Neural crest cell (in vitro differentiated cells): Measurements from ENCODE around the gene SCN3B. TPM values are rescaled to one million over a fixed set of nuclear protein-coding genes. Genes with fewer than 3 reads are reported as not detected.

Source experiments
- DNase-seq: peaks from one replicate; pipeline ENCODE4 v3.0.0; 2021; ENCODE audit warnings: low read depth, mixed read lengths, low spot score
- H3K27ac Mint-ChIP-seq: one replicate; pipeline ENCODE4 v1.8.0; 2021; ENCODE audit warnings: mild to moderate bottlenecking, mixed read lengths; ENCODE audit not compliant: unreplicated experiment
- H3K27me3 Mint-ChIP-seq: 2 replicates; pipeline ENCODE4 v1.8.0; 2021; ENCODE audit warnings: low read depth, mild to moderate bottlenecking, mixed read lengths
- H3K36me3 Mint-ChIP-seq: 2 replicates; pipeline ENCODE4 v1.8.0; 2021; ENCODE audit warnings: low read depth, mild to moderate bottlenecking, mixed read lengths
- H3K4me1 Mint-ChIP-seq: 2 replicates; pipeline ENCODE4 v1.8.0; 2021; ENCODE audit warnings: mixed read lengths
- H3K4me3 Mint-ChIP-seq: one replicate; pipeline ENCODE4 v1.8.0; 2021; ENCODE audit warnings: mild to moderate bottlenecking, mixed read lengths
- H3K9me3 Mint-ChIP-seq: 2 replicates; pipeline ENCODE4 v1.8.0; 2021; ENCODE audit warnings: mixed read lengths
- total RNA-seq: library from RNA; stranded (reverse); gene quantifications from 2 replicates; pipeline ENCODE4 v1.2.1, GENCODE V29; 2021
- TF ChIP-seq, protein P1 (sequence below): fragments of 200-600 bp; sonication (generic); conservative IDR thresholded peaks from 2 replicates; pipeline ENCODE4 v1.5.0; 2021; ENCODE audit warnings: antibody characterized with exemption, mild to moderate bottlenecking

The SCN3B gene
- total RNA-seq, 1 donor from 2014 or later = 3.6 TPM

DNA sequence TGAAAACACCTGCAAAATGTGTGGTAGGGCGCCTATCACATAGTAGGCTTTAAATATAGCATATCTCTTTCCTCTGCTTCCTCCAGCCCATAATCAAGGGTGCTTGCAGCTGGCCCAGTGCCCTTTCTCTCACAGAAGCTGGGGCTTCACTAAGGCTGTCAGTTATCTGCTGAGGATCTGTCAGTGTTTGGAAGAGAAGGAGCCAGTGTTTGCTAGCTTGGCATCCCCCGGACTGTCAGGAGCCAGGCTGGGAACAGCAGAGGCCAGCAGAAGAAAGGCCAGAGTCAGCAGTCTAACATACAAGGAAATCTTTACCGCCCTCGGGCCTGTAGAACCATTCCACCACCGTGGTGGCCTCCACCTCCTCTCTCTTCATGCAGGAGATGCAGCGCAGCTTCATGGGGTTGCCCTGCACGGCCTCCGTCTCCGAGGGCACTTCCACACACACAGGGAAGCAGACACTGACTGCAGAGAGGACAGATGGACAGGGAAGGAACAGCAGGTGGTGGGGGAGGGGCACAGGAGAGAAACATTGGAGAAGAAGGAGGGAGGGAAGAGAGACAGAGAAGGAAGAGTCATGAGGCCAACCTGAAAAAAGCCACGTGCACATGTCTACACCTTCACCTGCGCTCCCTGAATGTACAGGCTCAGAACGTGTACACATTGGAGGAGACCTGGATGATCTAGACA is 9.0 kb downstream of the SCN3B start:
- TF ChIP-seq, protein P1, sequence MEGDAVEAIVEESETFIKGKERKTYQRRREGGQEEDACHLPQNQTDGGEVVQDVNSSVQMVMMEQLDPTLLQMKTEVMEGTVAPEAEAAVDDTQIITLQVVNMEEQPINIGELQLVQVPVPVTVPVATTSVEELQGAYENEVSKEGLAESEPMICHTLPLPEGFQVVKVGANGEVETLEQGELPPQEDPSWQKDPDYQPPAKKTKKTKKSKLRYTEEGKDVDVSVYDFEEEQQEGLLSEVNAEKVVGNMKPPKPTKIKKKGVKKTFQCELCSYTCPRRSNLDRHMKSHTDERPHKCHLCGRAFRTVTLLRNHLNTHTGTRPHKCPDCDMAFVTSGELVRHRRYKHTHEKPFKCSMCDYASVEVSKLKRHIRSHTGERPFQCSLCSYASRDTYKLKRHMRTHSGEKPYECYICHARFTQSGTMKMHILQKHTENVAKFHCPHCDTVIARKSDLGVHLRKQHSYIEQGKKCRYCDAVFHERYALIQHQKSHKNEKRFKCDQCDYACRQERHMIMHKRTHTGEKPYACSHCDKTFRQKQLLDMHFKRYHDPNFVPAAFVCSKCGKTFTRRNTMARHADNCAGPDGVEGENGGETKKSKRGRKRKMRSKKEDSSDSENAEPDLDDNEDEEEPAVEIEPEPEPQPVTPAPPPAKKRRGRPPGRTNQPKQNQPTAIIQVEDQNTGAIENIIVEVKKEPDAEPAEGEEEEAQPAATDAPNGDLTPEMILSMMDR = no peak
- Mint-ChIP-seq H3K27me3 (peaks cover 22% of the 10 kb centered on the region), H3K4me1 (no peaks in the 10 kb centered on the region), H3K4me3 (no peak overlapping the region), H3K9me3 (no peaks in the 10 kb centered on the region), H3K27ac (no peak overlapping the region), H3K36me3 (no peaks in the 10 kb centered on the region)
- no peak for DNase-seq

DNA sequence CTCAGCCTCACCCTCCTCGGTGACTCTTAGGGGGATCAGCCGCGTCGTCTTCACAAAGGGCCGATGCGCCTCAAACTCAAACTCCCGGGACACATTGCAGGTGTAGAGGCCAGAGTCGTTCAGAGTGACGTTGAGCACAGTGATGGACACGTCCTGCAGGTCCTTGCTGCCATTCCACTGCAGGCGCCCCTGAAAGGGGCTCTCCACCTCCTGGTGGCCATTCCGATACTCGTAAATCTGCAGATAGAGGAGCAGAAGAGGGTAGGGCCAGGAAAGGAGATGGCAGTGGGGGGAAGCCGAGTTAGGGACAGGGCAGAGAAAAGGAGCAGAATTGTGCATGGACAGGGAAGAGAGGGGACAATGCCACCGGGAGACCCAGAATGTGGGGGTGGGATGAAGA is 12.0 kb downstream of the SCN3B start:
- TF ChIP-seq, protein P1 = no peak
- Mint-ChIP-seq H3K36me3 (no peaks in the 10 kb centered on the region), H3K4me3 (no peak overlapping the region), H3K27me3 (peaks cover 19% of the 10 kb centered on the region), H3K4me1 (no peaks in the 10 kb centered on the region), H3K27ac (peak overlapping the region; percentile 59), H3K9me3 (no peaks in the 10 kb centered on the region)
- DNase-seq = no peak

DNA sequence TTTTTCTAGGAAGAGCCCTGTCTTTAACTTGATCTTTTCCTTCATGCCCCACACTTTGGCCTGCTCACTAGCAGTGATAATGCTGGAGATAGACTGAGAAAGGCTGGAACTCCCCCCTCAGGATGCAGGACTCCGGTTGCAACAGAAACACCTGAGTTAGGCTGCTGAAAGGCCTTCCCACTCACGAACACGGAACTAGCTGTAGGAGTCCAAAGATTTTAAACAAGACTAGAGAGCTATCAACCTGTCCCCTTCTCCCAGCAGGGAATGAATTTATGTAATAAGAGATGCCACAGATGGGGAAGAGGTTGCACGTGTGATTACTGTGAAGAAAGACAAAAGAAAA is 13.0 kb downstream of the SCN3B start:
- H3K4me1 Mint-ChIP-seq = no peaks in the 10 kb centered on the region
- no peak overlapping the region for H3K27ac Mint-ChIP-seq
- peaks cover 15% of the 10 kb centered on the region for H3K27me3 Mint-ChIP-seq
- no peak overlapping the region for H3K4me3 Mint-ChIP-seq
- no peak for DNase-seq
- TF ChIP-seq, protein P1 = no peak
- no peaks in the 10 kb centered on the region for H3K9me3 Mint-ChIP-seq
- no peaks in the 10 kb centered on the region for H3K36me3 Mint-ChIP-seq

DNA sequence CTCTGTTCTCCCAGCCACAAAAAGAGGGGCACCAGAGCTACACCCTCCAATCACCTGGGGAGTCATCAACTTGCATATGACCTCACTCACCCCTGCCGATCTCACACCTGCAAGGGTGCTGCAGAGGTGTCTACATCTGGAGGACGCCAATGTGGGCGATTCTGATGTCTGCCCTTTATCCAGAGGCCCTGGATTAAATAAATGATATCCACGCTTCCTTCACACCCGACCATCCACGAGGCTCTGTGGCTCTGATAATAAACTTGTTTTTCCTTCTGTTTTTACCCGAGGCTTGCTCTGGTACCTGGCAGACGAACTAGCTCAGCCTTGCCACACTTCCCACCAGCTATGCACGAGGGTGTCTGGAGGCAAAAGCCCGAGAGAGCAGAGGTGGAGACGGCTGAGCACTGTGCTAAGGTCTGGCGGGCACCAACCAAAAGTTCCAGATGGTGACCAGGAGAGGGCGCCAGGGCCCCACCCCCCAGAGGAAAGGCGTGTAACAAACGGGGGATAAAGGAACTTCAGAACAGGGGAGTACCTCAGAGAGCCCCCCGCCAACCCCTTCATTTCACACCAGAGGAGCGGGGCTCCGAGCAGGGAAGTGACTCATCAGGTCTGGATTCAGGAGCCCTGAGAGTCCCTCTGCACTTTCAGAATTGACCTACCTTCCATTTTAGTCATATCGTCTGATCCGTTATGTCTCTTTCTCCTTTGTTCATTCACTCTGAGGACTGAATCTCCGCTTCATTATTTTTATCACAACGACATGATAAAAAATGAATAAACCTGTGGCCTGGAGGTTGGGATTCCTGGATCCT is 13.5 kb downstream of the SCN3B start:
- Mint-ChIP-seq H3K27ac (no peak overlapping the region), H3K36me3 (no peaks in the 10 kb centered on the region), H3K27me3 (peaks cover 11% of the 10 kb centered on the region), H3K4me1 (no peaks in the 10 kb centered on the region), H3K4me3 (no peak overlapping the region), H3K9me3 (no peaks in the 10 kb centered on the region)
- peak; percentile 52 for DNase-seq
- TF ChIP-seq, protein P1 = peak; percentile 88

DNA sequence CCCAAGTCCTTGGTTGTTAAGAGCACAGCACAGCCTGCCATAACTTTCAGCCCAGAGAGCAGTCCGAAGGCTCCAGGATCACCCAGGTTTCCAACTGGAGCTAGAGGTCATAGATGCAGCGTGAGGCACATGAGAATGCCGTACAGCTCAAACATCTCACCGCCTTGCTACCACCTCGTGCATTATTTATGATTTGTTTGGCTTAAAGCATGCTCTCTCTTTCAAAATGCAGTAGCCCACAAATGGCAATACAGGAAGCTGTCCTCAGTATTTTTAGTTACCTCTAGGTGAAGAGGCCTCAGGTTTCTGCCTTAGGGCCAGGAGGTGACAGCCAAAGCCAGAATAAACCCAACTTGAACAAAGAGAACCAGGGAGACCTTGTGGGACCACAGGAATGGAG is 14.4 kb downstream of the SCN3B start:
- DNase-seq = no peak
- H3K4me1 Mint-ChIP-seq = no peaks in the 10 kb centered on the region
- H3K36me3 Mint-ChIP-seq = no peaks in the 10 kb centered on the region
- no peak overlapping the region for H3K4me3 Mint-ChIP-seq
- H3K27ac Mint-ChIP-seq = no peak overlapping the region
- no peaks in the 10 kb centered on the region for H3K9me3 Mint-ChIP-seq
- TF ChIP-seq, protein P1 = no peak
- peaks cover 8% of the 10 kb centered on the region for H3K27me3 Mint-ChIP-seq
